Embryonic facial prominence (tissue), 1 donor: ENCODE measurements around the gene PLEKHM1.
"Not testable (repeated sequence)": the region's sequence is repeated elsewhere in the genome, so short reads cannot be mapped to it uniquely, and the experiment has no call there.

ENCODE experiments used
- DNase-seq: peaks from one replicate; pipeline ENCODE4 v3.0.0-alpha.2; 2016; ENCODE audit errors: extremely low spot score

Gene PLEKHM1

GRCh38 chr17:45461524-45462327 lies 28.8 kb downstream of the PLEKHM1 start:
- not testable (repeated sequence) for DNase-seq

GRCh38 chr17:45460422-45460821 lies 30.1 kb downstream of the PLEKHM1 start:
- DNase-seq: not testable (repeated sequence)

- not testable (repeated sequence) for DNase-seq
Measured at GRCh38 chr17:45454341-45454740, 36.2 kb downstream of the PLEKHM1 start.

DNA sequence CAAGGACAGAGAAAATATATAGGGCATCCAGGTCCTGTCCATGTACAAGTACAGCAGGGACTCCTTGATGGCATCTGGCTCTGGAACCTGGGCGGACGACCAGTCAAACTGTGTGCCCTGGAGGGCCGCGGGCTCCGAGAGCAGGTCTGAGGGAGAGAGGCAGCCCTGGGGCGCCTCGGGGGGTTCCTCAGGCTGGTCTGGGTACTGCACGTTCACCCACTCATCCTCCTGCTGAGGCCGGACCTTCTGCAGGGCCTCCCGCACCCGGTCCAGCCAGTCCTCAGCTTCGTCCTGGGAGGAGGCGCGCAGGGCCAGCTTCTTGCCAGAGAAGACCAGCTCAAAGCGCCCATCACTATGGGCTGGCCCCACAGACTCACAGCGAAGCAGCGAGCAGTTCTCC lies 36.8 kb downstream of the PLEKHM1 start:
- DNase-seq: not testable (repeated sequence)

- not testable (repeated sequence) for DNase-seq
Measured at GRCh38 chr17:45453225-45453534, 37.3 kb downstream of the PLEKHM1 start.

GRCh38 chr17:45452329-45453224 lies 37.9 kb downstream of the PLEKHM1 start:
- DNase-seq: not testable (repeated sequence)

DNA sequence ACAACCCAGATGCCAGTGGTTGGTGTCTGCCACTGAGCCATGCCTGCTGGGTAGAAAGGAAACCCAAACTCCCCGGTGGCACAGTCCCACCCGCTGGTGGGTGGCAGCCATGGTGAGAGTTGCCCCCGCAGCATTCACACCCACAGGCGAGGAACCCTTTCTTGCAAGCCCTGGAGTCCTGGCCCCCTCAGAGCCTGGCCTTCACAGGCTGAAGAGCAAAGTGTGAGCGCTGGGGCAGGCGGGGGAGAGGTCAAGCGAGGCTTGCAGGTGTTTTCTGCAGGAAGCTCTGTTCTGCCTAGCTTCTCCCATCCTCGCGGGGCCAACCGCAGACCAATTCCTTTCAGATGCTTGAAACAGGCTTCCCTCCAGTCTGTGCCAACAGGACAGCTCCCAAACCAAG lies 38.9 kb downstream of the PLEKHM1 start:
- DNase-seq: not testable (repeated sequence)

- DNase-seq: no peak
Measured at GRCh38 chr17:45451131-45451530, 39.4 kb downstream of the PLEKHM1 start.

DNA sequence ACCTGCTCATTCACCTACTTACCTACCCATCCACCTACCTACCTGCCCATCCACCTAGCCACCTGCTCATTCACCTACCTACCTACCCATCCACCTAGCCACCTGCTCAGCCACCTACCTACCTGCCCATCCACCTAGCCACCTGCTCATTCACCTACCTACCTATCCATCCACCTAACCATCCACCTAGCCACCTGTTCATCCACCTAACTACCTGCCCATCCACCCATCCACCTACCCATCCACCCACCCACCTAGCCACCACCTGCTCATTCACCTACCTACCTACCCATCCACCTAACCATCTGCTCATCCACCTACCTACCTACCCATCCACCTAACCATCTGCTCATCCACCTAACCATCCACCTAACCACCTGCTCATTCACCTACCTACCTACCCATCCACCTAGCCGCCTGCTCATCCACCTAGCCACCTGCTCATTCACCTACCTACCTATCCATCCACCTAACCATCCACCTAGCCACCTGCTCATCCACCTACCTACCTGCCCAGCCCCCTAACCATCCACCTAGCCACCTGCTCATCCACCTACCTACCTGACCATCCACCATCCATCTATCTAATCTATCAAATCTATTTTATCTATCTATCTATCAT lies 40.7 kb downstream of the PLEKHM1 start:
- not testable (repeated sequence) for DNase-seq

DNA sequence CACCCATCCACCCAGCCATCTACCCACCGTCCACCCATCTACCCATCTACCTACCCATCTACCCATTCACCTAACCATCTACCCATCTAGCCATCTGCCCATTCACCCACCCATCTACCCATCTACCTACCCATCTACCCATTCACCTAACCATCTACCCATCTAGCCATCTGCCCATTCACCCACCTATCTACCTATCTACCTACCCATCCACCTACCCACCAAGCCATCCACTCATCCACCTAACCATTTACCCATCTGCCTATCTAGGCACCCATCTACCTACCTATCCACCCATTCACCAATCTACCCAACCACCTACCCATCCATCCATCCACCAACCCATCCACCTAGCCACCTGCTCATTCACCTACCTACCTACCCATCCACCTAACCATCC lies 41.3 kb downstream of the PLEKHM1 start:
- not testable (repeated sequence) for DNase-seq

DNA sequence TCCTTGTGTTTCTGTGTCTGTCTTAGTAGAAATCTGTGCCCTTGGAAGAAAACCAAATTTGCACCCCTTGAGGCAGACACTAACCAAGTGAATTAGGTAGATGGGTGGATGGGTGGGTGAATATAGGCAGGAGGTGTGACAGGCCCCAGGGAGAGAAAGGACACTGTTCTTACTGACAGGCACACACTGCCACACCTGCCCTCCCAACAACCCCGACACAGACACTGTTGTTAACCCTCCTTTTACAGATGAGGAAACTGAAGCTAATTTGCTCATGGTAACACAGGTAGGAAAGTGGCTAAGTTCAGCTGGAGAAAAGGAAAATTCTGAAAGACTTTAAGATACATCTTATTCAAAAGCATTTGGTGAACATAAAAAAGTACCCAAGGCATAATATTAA lies 42.0 kb downstream of the PLEKHM1 start:
- DNase-seq: not testable (repeated sequence)

DNA sequence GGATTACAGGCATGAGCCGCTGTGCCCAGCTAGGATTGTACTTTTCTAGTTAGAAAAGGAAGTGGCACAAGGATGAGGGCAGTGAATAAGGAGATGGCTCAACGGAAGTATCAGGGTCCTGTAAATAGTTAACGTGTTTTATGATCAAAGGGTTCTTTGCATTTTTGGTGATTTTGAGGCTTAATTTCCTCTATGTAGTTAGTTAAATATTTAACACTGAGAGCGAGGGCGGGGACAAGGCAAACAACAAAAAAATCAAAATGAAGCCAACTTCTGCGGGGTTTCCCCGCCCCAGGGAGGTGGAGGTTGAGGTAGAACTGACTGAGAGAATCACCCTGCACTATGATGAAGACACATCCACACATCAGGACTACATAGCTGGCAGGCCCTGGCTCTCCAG lies 42.5 kb downstream of the PLEKHM1 start:
- DNase-seq: not testable (repeated sequence)

GRCh38 chr17:45447650-45448049 lies 42.9 kb downstream of the PLEKHM1 start:
- DNase-seq: not testable (repeated sequence)

DNA sequence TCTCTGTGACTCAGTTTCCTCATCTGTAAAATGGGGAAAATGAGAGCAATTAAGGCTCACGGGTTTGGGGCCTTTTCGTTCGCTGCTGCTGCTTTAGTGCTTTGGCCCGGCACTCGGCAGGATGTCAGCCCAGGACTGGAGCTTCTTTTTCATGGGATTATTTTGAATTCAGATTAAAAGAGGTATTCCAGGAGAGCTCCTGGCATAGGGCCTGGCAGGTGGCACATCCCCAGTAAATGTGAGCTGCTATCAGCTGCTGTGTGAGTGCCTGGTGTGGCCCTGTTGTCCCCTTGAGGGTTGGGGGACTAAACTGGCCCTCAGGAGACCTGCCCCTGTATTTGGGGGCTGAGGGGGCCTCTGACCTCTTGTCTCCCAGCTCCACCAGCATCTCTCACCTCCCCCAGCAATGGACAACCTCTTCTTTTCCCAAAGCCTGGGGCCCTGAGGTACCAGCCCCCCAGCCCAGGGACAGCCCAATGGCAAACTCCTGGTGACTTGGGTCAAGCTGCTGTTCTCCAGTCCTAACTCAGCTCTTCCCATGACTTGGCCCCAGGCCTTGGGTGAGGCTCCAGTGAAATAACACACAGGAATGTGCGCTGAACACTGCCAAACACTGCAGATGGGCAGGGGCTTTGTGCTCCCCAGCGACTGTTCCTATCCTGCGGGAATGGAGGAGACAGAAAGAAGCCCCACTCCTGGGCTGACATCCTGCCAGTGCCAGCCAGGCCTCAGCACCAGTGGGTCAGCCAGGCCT lies 43.5 kb downstream of the PLEKHM1 start:
- not testable (repeated sequence) for DNase-seq

- DNase-seq: not testable (repeated sequence)
Measured at GRCh38 chr17:45445901-45446743, 44.4 kb downstream of the PLEKHM1 start.

- DNase-seq: not testable (repeated sequence)
Measured at GRCh38 chr17:45444856-45445820, 45.4 kb downstream of the PLEKHM1 start.

- DNase-seq: not testable (repeated sequence)
Measured at GRCh38 chr17:45444301-45444700, 46.2 kb downstream of the PLEKHM1 start.

DNA sequence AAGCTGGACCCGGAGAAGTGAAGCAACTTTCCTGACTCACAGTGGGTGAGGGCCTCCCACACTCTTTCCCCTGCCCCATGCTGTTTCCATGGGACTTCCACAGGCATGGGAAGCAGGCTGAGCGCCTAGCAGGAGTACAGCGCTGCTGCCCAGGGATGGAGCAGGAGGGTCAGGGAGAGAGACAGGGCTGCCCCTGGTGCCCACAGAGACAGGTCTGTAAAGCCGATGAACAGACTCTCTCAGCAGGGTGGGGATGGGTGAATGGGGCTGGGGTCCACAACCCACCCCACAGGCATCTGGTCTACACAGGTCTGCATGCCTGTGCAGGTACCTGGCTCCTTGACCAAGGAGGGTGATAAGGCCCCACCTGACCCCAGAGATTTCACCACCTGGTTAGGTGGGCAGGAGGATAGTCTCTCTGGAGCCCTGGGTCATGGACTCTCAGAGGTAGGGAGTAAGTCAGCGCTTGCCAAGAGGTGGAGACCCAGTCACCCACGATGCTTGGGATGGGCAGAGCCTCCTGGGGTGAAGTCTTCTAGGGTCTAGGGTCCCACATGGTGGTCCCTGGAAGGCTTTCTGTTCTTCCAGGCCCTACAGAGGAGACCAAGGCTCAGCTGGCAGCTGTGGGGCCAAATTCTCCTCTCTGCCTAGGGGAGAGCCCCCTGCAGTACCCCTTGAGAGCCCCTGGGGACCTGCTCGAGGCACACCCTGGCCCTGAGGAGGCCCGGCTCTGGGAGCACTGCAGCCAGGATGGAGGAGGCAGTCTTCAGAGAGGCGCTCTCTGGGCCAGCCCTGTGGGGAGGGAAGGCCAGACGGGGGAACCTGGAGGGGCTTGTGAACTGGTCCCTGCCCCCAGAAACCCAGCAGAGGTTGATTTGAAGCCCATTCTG lies 46.9 kb downstream of the PLEKHM1 start:
- not testable (repeated sequence) for DNase-seq
